Measurements from ENCODE around the gene CAV2.
A peak's percentile ranks its signal among the peaks of the same experiment; 100 is the strongest.

The CAV2 gene

DNA sequence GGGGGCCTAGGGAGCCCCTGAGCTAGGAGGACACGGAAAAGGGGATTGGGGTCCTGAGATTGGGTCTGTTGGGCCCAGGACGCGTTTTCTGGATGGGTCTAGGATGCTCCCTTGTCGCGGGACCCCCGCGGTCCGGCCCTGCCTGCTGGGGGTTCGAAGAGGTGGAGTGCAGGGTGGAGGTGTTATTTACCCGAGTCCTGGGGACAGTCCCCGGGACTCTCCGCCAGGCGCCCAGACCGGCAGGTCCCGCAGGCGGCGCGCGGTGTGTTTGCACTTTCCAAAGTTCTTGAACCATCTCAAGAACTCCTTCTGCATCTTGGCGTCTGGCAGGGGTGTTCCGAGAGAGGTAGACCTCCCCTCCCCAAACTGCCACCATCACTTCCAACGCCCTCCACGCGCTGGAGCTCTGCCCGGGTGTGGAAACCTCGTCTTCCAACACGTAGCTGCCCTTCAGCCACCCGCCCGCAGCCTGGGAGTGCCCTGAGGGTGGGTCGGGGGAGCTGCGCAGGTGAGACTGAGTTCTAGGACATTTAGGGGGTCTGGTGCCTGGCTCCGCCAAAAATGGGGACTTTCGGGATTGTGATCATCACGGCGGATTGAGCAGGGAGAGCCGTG, 25.9 kb downstream of the CAV2 start:
- peak; percentile 19 for DNase-seq

DNA sequence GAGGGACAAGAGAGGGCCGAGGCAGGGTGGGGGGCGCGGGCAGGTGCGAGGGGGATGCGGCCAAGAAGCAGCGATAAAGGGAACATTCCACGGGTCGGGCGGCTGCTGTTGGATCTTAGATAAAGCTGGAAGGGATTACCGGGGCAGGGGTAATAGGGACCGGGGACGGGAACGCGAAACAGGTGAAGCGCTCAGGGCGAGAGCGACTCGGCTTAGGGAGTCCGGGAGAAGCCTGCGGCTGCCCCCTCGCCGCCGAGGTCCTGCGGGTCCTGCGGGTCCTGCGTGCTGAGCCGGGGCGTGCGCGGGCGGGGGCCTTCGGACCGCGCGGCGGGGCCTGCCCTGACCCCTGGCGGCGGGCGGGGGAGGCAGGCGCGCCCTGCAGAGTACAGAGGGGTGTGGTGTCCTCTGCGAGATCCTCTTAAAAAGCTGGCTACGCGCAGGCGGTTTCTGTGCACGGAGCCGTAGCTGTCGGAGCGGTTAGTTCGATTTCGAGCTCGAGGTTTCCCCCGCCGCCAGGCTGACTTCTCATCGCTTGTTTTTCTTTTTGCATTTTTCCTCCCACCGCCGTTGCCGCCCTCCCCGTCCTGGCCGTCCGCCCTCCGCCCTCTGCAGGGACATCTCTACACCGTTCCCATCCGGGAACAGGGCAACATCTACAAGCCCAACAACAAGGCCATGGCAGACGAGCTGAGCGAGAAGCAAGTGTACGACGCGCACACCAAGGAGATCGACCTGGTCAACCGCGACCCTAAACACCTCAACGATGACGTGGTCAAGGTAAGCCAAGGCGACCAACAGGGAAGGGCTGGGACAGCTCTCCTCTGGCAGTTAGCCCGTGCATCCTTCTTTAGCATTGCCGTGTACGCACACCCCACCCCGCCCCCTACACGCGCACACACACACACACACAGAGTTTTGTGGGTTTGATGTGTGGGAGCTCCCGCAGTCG, 26.6 kb downstream of the CAV2 start:
- DNase-seq, result peak; percentile 67

DNA sequence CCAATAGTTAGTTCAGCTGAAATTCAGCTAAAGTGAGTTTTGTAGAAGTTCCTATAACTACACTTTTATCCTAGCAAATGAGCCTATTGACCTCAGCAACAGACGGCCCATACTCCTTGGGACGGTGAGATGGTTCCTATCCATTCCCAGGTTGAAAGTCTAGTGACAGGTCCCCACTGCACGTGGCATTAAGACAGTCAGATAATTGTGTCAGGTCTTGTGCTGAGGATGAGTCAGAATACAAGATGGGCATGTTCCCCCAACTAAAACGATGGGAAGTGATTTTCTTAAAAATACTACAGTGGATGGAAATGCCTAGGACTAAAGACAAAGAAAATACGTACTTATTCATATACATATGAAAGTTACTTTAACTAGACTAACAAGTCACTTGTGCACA, 27.4 kb downstream of the CAV2 start:
- no peak for DNase-seq

DNA sequence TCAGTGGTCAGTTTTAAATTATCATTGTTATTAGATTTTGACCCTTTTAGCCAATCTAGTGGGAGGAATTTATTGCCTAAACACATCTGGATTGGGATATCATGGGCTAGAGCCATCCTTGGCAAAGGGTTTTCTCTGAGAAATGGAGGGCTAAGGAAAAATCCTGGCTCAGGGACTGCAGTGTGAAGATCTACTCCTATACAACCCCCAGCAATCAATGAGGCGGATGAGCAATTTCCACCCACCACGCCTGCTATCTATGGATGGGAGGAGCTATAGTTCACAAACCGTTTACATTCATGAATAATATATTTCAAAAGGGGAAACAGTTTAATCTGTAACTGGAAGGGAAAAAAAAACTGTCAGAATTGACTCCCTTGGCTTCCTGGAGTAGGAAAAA, 28.0 kb downstream of the CAV2 start:
- no peak for DNase-seq

DNA sequence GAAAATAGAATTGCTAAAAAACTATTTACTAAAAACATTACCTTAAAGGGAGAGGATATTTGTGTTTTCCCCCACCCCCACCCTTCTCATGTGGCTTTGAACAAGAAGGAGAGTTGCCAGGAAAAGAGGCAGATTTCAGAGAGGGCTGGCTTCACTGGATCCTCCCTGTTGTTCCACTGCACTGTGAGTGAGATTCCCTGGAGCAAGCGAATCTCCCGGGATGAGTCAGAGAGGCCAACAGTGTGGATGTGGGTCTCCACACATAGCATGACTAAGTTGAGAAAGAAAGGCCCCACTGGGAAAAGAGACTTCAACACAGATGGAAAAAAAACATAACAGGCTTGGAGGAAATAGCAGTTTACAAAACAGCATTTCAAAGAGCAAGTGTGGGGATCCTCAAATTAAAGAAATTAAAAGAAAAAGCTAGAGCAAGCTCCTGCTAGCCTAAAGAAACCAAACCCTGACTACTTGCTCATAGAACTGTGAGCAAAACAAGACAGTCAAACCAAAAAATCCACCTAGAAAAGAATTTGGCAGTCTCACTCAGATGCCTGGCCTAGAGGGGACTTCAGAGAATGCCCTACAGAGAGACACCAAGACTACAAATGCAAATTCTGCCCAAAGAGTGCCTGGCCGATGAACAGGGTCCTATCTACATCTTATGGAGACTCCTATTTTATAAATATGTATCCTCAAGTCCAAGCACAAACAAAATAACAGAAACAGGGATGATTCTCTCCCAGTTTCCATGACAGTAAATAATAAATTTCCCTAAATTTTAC, 28.7 kb downstream of the CAV2 start:
- no peak for DNase-seq

DNA sequence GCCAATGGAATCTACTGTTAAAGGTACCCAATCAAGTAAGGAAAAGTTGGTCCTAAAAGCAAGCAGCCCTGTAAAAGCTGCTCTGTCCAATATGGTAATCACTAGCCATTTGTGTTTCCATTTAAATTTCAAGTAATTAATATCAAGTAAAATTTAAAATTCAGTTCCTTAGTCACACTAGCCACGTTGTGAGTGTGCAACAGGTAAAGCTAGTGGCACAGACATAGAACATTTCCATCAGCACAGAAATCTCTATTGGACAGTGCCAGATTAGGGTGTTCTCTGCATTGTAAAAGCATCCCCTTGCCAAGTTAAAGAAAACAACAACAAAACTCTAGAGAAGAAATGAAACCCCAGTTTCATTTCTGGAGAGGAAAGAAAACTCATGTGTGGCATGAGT, 29.7 kb downstream of the CAV2 start:
- DNase-seq, result no peak

DNA sequence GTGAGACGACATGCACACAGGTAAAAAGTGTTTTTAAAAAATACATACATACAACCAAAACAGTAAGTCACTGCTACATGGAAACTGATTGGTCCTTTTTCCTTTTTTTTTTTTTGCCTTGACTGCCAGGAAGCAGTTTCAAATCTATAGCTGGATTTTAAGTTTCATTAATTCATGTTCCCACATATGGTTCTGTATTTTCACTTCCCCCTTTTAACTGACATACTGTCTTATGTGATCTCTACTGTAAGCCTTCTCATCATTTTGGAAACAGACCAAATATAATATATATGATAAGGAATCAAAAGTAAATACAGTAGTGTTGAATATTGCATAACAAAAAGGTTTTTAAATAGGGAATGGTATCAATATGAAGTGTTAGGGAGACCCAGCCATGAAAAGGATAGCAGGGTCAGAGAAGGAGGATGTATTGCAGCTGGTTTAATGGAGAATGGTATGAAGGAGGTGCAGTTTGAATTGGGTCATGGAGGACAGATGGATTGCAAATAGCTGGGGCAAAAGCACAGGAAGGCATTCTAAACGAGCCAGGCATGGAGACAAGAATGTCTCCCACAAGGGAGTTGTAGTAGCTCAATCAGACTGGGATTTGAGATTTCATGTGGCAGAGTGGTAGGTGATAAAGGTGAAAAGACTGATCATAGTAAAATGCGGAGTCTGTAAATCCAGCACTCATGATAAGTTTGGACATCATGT, 30.7 kb downstream of the CAV2 start:
- no peak for DNase-seq

DNA sequence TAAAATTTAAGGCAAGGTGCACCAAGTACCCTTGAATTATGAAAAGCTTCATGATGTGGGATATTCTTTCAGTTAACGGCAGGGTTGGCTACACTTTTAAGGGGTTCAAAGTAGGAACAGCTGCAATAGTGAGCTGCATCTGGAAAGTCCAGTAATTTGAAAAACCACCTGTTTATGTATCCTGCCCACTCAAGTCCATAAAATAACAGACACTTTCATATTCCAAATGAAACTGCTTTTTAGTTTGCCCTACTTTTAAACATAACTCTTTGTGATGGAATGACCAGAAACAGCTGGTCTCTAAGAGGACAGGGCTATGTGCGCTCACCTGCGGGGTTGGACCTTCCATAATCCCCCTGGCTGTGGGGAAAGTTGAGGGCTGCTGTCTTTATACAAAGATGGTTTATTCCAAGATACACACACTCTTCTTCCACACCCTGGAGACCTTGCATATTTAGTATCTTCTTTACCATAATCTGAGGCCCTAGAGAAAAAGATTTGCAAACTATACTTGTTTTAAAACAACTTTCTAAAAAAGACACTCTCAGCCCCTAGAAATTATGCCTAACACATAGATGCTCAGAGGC, 32.7 kb downstream of the CAV2 start:
- no peak for DNase-seq

DNA sequence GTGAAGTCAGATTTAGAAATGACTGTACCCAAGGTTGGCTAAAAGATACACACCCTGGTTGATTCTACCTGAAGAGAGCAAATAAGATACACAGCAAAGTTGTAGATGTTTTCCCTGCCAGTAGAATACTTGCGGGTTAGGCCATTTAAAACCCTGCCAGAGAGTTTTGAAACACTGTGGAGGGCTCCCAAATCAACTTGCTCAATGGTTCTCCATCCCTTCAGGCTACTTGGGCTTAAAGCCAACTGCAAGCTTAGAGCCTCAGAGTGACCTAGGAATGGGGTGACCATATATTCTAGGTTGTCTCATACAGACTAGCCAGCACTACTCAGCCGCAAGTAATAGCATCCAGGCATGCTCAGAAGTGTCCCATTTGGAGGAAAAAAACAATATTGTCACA, 35.3 kb downstream of the CAV2 start:
- DNase-seq, result no peak

DNA sequence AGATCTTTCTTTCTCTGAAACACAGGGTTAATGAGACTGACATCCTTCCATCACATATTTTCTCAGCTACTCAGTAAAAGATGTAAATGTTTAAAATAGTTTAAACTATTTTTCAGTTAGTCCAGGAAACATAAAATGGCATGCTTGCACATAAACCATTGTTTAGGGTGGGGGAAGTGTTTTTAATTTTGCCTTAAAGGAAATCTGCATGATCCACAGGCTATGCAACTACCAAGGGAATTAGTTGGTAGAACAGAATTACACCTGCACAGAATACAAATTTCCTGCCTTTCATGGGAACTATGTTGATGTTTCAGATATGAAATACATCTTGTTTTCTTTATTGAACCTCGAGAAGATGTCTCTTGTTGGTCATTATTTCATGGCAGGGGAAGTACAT, 35.9 kb downstream of the CAV2 start:
- no peak for DNase-seq

DNA sequence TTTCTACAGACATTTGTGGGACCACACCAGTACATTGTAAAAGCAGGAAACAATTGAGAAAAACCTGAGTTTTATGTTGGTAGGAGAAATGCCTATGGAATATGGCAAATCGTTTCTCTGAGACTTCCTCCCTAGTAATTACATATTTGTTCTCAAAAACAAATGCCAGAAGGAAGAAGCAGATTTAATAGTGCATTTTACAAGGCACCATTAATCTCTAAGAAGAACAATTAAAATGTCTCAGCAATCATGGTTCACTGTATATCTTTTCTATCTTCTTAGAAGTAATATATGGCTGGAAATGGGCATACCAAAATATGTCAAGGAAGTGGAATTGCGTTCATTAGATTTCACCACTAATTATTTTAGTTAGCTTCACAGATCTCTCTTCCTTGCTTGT, 38.6 kb downstream of the CAV2 start:
- DNase-seq, result no peak

DNA sequence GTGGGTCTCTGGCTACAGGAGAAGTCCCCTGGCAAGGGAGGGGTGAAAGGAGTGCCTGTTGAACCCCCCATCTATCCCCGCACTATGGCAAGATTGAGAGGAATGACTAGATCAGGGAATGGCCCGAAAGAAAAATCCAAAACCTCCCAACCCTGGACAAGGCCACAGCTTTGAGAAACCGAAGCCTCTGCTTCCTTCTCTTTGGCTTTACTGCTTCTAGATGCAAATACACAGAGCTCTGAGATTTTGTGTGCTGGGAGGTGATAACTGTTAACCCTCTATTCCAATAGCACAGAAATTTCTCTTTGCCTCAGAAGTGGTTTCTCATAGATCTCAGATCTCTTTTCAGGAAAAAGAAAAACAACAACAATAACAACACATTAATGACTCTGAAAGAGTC, 40.3 kb downstream of the CAV2 start:
- DNase-seq, result no peak

DNA sequence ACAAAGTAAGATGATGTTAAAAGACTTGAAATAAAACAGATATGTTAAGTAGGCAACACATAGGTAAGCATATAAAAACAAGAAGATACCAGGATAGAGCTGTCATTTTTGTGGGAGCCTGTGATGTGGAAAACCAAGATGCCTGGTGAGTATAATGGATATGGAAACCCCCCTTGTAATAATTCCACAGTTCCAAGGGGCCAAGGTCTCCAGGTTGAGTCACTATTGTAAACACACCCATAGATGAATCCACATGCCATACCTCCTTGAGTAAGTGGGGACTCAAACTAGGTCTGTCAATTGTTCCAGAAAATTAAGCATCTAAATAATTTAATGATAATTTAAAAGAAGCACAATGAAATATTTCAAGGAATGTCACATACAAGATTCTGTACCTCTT, 41.2 kb downstream of the CAV2 start:
- no peak for DNase-seq

DNA sequence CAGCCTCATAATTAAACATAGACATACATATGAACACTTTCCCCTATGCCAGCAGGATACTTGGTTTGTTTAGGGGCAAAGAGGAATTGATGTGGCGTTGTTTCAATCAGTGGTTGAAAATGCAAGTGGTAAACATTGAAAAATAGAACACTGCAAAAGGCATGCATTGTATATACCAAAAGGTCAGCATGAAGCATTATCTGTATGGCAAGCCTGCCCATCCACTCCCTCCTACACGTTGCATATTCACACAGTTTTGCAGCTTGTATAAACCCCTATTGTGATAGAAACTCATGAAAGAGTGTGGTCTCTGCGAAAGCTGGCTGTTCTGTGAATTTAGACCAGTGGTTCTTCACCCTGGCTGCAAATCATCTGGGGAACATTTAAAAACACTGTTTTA, 42.4 kb downstream of the CAV2 start:
- DNase-seq, result no peak

DNA sequence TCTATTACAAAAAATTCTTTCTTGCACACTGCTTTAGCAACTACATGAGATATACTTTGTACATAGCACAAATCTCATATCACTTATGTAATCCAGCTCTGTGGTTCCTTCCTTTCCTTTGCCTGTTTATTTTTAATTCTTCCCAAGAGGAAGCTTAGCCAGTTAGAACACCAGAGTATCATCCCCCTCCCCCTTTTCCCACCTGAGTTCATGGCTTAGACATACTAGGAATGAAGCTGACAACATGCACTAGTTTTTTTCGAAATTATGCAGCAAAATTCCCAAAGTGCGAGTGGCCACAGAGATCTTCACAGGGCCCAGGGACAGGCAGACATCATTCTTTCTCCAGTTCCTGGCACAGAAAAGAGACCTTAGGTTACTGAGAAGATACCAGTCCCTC, 43.1 kb downstream of the CAV2 start:
- DNase-seq, result no peak

DNA sequence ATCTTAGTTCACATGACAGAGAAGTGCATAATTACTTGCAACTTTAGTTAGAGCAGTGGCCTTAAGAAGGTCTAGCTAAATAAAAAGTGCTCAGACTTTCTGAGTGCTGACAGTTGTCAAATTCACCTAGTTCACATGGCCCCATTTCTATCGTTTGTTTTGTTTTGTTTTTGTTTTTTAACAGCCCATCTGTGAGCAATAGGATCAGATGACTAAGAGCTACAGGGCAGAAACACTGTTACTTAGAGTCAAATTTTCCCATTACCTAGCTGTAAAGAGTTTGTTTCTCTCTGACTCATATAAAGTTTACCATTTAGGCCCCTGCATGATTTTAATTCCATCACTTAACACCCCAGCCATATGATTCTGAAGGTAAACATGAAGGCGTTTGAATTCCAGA, 44.1 kb downstream of the CAV2 start:
- DNase-seq, result no peak

DNA sequence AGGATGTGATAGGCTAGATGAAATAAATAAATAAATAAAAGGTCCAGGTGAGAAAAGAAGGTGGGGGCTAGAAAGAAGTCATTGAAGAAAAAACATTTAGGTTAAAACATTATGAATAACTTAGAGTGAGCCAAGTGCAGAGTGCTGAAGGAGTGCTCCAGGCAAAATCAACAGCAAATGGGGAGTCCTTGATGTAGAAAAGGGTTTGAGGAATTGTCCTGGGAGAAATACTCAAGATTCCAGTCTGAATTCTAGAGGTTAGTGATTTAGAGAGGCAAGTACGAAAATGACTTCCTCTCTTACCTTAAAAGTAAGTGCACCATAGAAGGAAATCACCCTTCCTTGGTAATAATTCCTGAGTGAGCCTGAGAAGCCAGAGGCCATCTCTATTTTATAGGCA, 44.9 kb downstream of the CAV2 start:
- DNase-seq, result no peak

DNA sequence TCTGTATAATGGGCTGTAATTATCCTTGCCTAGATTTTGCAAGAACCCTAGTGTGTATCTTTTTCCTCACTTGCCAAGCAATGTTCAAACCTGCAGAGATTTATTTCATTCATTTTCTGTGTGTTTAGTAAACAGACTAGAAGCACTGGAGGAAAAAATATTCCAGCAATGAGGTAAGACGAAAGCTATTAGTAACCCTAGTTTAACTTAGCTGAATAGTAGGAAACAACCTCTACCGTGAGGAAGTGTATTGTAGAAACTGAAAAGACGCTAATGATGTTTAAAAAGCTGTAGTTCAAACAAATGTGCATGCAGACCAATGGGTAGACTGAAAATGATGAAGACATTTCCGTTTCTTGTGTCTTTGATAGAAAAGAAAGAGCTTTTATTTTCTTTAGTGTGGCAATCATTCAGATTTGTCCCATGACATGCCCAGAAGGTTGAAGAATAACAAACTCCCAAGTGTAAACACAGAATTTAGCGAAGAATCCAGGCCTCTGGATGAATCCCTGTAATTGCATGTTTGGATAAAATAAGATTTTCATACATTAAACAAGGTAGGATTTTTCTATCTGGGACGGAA, 46.0 kb downstream of the CAV2 start:
- no peak for DNase-seq

DNA sequence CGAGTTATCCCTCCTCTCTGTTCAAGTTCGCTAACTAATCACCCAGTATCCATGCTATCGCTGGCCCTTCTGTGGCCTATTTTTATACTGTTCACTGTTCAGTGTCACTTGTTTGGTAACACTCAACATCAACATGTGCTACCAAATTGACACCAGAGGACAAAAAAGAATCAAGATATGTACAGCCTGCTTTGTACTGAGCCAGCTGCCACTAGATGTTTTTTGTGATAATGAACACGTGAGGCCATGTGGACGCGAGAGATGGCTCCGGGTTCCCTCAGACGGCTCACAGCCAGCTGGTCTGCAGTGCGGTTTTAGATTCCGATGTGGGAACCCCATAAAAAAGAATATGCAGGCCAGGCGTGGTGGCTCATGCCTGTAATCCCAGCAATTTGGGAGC, 46.5 kb downstream of the CAV2 start:
- DNase-seq, result no peak

DNA sequence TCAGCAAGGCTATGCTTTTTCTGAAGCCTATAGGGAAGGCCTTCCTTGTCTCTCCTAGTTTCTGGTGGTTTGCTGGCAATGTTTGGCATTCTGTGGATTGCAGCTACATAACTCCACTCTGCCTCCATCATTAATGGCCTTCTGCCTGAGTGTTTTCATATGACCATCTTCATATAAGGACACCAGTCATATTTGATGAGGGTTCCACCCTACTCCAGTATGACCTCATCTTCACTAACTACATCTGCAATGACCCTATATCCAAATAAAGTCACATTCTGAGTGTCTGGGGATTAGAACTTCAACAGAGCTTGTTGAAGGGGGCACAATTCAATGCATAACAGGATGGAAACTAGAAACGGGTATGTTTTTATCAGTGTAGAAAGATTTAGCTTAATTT, 47.4 kb downstream of the CAV2 start:
- DNase-seq, result no peak

DNA sequence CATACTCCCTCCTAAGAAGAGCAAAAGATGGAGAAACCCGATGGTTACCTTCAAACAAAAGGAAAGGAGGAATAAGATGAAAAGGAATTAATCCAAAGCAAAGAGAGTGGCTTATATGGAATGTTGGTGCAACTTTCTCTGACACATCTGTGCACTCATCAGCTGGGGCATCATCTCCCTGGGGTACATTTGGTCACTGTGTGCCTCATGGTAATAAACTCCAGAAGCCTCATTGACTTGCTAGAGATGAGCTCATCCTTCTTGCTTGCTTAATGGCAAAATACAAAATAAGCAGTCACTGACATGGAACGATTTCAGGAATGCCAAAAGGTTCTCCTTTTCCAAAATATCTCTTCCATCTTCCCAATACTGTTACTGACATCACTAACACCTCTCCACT, 47.8 kb downstream of the CAV2 start:
- no peak for DNase-seq

DNA sequence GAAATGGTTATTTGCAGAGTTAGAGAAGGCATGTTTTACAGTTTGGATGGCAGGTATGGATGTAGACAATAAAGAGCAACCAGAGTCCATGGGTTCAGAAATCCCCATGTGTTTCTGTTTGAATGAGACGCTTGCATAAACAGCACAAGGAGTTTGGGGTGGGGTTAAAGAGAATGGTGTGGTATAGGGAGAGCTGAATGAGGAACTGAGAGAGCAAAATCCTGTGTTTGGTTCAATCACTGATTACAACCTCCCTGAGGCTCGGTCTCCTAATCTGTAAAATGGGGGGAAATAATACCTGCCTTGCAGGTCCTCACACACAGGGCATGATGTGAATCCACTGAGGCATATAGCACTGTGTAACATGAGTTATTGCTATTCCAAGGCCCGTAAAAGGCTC, 49.0 kb downstream of the CAV2 start:
- DNase-seq, result no peak
